A673 (cell line): ENCODE data around the gene BRD4.

Experiments used
- EZH2 ChIP-seq: fragments of 200-600 bp; sonication (generic); IDR thresholded peaks from 2 replicates; pipeline ENCODE4 v1.6.1; 2017; ENCODE audit warnings: borderline replicate concordance, low read depth, mild to moderate bottlenecking, mixed read lengths, antibody characterized with exemption, low read length; ENCODE audit not compliant: poor library complexity, severe bottlenecking
- TF ChIP-seq, protein P1 (sequence below): fragments of 300-800, 200-600 bp; sonication (generic); conservative IDR thresholded peaks from 2 replicates; pipeline ENCODE4 v1.5.1; 2017; ENCODE audit warnings: low read depth, mild to moderate bottlenecking, antibody characterized with exemption, low read length, moderate library complexity, mixed read lengths

GRCh38 chr19:15245370-15246197 lies 86.8 kb downstream of the BRD4 start:
- TF ChIP-seq, protein P1, sequence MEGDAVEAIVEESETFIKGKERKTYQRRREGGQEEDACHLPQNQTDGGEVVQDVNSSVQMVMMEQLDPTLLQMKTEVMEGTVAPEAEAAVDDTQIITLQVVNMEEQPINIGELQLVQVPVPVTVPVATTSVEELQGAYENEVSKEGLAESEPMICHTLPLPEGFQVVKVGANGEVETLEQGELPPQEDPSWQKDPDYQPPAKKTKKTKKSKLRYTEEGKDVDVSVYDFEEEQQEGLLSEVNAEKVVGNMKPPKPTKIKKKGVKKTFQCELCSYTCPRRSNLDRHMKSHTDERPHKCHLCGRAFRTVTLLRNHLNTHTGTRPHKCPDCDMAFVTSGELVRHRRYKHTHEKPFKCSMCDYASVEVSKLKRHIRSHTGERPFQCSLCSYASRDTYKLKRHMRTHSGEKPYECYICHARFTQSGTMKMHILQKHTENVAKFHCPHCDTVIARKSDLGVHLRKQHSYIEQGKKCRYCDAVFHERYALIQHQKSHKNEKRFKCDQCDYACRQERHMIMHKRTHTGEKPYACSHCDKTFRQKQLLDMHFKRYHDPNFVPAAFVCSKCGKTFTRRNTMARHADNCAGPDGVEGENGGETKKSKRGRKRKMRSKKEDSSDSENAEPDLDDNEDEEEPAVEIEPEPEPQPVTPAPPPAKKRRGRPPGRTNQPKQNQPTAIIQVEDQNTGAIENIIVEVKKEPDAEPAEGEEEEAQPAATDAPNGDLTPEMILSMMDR, result no peak
- TF ChIP-seq EZH2, result no peak
